ENCODE measurements around the gene IKZF5. TPM values are rescaled to one million over a fixed set of nuclear protein-coding genes. Genes with fewer than 3 reads are reported as not detected.
A peak's percentile ranks its signal among the peaks of the same experiment; 100 is the strongest.

Gene IKZF5
- total and polyA plus RNA-seq, 9 of the 15 experiments (the other 6 are each of a cell fraction or from before 2014, with no cell fraction given), result 3.8 to 19.6 (median 12.4) TPM

GRCh38 chr10:123035467-123036086, 27.0 kb upstream of the IKZF5 start:
- H3K4me2 ChIP-seq (ENCODE audit: insufficient read depth, low read length), result no peak overlapping the region
- no peak for FAIRE-seq
- TF ChIP-seq, protein P1, sequence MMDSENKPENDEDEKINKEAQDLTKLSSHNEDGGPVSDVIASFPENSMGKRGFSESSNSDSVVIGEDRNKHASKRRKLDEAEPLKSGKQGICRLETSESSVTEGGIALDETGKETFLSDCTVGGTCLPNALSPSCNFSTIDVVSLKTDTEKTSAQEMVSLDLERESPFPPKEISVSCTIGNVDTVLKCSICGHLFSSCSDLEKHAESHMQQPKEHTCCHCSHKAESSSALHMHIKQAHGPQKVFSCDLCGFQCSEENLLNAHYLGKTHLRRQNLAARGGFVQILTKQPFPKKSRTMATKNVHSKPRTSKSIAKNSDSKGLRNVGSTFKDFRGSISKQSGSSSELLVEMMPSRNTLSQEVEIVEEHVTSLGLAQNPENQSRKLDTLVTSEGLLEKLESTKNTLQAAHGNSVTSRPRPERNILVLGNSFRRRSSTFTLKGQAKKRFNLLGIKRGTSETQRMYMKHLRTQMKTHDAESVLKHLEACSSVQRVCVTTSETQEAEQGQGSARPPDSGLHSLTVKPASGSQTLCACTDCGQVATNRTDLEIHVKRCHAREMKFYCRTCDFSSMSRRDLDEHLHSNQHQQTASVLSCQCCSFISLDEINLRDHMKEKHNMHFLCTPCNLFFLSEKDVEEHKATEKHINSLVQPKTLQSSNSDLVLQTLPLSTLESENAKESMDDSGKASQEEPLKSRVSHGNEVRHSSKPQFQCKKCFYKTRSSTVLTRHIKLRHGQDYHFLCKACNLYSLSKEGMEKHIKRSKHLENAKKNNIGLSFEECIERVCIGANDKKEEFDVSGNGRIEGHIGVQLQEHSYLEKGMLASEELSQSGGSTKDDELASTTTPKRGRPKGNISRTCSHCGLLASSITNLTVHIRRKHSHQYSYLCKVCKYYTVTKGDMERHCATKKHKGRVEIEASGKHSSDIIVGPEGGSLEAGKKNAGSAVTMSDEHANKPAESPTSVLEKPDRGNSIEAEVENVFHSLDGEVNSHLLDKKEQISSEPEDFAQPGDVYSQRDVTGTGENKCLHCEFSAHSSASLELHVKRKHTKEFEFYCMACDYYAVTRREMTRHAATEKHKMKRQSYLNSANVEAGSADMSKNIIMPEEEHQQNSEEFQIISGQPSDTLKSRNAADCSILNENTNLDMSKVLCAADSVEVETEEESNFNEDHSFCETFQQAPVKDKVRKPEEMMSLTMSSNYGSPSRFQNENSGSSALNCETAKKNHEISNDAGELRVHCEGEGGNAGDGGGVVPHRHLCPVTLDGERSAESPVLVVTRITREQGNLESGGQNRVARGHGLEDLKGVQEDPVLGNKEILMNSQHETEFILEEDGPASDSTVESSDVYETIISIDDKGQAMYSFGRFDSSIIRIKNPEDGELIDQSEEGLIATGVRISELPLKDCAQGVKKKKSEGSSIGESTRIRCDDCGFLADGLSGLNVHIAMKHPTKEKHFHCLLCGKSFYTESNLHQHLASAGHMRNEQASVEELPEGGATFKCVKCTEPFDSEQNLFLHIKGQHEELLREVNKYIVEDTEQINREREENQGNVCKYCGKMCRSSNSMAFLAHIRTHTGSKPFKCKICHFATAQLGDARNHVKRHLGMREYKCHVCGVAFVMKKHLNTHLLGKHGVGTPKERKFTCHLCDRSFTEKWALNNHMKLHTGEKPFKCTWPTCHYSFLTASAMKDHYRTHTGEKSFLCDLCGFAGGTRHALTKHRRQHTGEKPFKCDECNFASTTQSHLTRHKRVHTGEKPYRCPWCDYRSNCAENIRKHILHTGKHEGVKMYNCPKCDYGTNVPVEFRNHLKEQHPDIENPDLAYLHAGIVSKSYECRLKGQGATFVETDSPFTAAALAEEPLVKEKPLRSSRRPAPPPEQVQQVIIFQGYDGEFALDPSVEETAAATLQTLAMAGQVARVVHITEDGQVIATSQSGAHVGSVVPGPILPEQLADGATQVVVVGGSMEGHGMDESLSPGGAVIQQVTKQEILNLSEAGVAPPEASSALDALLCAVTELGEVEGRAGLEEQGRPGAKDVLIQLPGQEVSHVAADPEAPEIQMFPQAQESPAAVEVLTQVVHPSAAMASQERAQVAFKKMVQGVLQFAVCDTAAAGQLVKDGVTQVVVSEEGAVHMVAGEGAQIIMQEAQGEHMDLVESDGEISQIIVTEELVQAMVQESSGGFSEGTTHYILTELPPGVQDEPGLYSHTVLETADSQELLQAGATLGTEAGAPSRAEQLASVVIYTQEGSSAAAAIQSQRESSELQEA (IDR thresholded peaks at IDR 0.05; ENCODE audit: low read depth), result no peak
- TF ChIP-seq, protein P2, sequence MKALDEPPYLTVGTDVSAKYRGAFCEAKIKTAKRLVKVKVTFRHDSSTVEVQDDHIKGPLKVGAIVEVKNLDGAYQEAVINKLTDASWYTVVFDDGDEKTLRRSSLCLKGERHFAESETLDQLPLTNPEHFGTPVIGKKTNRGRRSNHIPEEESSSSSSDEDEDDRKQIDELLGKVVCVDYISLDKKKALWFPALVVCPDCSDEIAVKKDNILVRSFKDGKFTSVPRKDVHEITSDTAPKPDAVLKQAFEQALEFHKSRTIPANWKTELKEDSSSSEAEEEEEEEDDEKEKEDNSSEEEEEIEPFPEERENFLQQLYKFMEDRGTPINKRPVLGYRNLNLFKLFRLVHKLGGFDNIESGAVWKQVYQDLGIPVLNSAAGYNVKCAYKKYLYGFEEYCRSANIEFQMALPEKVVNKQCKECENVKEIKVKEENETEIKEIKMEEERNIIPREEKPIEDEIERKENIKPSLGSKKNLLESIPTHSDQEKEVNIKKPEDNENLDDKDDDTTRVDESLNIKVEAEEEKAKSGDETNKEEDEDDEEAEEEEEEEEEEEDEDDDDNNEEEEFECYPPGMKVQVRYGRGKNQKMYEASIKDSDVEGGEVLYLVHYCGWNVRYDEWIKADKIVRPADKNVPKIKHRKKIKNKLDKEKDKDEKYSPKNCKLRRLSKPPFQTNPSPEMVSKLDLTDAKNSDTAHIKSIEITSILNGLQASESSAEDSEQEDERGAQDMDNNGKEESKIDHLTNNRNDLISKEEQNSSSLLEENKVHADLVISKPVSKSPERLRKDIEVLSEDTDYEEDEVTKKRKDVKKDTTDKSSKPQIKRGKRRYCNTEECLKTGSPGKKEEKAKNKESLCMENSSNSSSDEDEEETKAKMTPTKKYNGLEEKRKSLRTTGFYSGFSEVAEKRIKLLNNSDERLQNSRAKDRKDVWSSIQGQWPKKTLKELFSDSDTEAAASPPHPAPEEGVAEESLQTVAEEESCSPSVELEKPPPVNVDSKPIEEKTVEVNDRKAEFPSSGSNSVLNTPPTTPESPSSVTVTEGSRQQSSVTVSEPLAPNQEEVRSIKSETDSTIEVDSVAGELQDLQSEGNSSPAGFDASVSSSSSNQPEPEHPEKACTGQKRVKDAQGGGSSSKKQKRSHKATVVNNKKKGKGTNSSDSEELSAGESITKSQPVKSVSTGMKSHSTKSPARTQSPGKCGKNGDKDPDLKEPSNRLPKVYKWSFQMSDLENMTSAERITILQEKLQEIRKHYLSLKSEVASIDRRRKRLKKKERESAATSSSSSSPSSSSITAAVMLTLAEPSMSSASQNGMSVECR (CRISPR knock-in tag; IDR thresholded peaks at IDR 0.05), result no peak
- TF ChIP-seq, protein P3, sequence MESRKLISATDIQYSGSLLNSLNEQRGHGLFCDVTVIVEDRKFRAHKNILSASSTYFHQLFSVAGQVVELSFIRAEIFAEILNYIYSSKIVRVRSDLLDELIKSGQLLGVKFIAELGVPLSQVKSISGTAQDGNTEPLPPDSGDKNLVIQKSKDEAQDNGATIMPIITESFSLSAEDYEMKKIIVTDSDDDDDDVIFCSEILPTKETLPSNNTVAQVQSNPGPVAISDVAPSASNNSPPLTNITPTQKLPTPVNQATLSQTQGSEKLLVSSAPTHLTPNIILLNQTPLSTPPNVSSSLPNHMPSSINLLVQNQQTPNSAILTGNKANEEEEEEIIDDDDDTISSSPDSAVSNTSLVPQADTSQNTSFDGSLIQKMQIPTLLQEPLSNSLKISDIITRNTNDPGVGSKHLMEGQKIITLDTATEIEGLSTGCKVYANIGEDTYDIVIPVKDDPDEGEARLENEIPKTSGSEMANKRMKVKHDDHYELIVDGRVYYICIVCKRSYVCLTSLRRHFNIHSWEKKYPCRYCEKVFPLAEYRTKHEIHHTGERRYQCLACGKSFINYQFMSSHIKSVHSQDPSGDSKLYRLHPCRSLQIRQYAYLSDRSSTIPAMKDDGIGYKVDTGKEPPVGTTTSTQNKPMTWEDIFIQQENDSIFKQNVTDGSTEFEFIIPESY (CRISPR knock-in tag; IDR thresholded peaks at IDR 0.05), result no peak
- TF ChIP-seq RBM25 (IDR thresholded peaks at IDR 0.05; ENCODE audit: low read depth, low read length, severe bottlenecking) (peak; percentile 66), NELFE (IDR thresholded peaks at IDR 0.05; ENCODE audit: insufficient read depth, insufficient read length) (no peak), ZNF197 (CRISPR knock-in tag; IDR thresholded peaks at IDR 0.05; ENCODE audit: low read depth) (no peak)

More at GRCh38 chr10:123035467-123036086, 27.0 kb upstream of the IKZF5 start:
- Histone ChIP-seq H3K36me3 (ENCODE audit: control insufficient read depth, insufficient read depth, low read length) (no peaks in the 10 kb centered on the region), H2AFZ (ENCODE audit: low read depth, low read length) (no peak overlapping the region), H4K20me1 (replicated peaks; ENCODE audit: control insufficient read depth, insufficient read depth, low read length) (no peaks in the 10 kb centered on the region), H3K27me3 (ENCODE audit: control insufficient read depth in 2 of 2, insufficient read depth in 2 of 2, low read length in 2 of 2) (no peaks in the 10 kb centered on the region), H3K79me2 (ENCODE audit: control insufficient read depth, insufficient read depth, low read length) (no peaks in the 10 kb centered on the region), H3K4me1 (replicated peaks in 1 of 2; ENCODE audit: control insufficient read depth in 2 of 2, insufficient read depth in 2 of 2, low read length in 2 of 2) (no peaks in the 10 kb centered on the region), H3K27ac (ENCODE audit: extremely low read depth, low read depth, low read length) (no peak overlapping the region), H3K9me3 (replicated peaks; ENCODE audit: control insufficient read depth, insufficient read depth, low read depth, low read length) (no peaks in the 10 kb centered on the region), H3K9ac (ENCODE audit: insufficient read depth in 1 of 2, low read depth in 2 of 2, low read length in 2 of 2) (no peak overlapping the region), H3K9me1 (ENCODE audit: control insufficient read depth, insufficient read depth, low read length) (no peaks in the 10 kb centered on the region), H3K4me3 (no peak overlapping the region)
- intact Hi-C loops (cut with micrococcal nuclease), result no loop called here
- POLR2A ChIA-PET, result interaction anchor here (1.1 kb wide), 1 partner anchor 11 kb away, joined by 4 read pairs; no protein-coding TSS in a partner anchor
- in situ Hi-C loops (cut with MboI), result loop anchor here (25.0 kb wide), 1 partner anchor 927 kb away; no protein-coding TSS in a partner anchor
- ATAC-seq (no peak), DNase-seq (ENCODE audit: extremely low read depth in 1 of 4, low spot score in 3 of 4) (no peak)
- no TSS peak for BruUV-seq (replicated peaks)
- WGBS (ENCODE audit: insufficient coverage, low coverage, missing lambda C conversion rate), result 43% methylated on average over 6 of the region's 8 CpGs
- CTCF ChIA-PET (ENCODE audit: low intra/inter-chr PET ratio), result no interaction called here

All from K562 (cell line).